ENCODE data around the gene FSD2. TPM values are rescaled to one million over a fixed set of nuclear protein-coding genes. Genes with fewer than 3 reads are reported as not detected.

Gene FSD2
- total RNA-seq, 2 experiments from 2014 or later: not detected

- H3K4me1 Mint-ChIP-seq: no peaks in the 10 kb centered on the region
- CTCF ChIA-PET: interaction anchor here (0.7 kb wide), 1 partner anchor 32 kb away, joined by 4 read pairs; no protein-coding TSS in a partner anchor
- H3K9me3 Mint-ChIP-seq (ENCODE audit: low read depth): no peaks in the 10 kb centered on the region
- H3K27me3 Mint-ChIP-seq: peaks cover 33% of the 10 kb centered on the region
- no peaks in the 10 kb centered on the region for H3K36me3 Mint-ChIP-seq
- no peak overlapping the region for H3K27ac Mint-ChIP-seq
- no peak for ATAC-seq
- no peak overlapping the region for H3K4me3 Mint-ChIP-seq
- DNase-seq: no peak
Measured at GRCh38 chr15:82798531-82799166, 7.2 kb downstream of the FSD2 start.

DNA sequence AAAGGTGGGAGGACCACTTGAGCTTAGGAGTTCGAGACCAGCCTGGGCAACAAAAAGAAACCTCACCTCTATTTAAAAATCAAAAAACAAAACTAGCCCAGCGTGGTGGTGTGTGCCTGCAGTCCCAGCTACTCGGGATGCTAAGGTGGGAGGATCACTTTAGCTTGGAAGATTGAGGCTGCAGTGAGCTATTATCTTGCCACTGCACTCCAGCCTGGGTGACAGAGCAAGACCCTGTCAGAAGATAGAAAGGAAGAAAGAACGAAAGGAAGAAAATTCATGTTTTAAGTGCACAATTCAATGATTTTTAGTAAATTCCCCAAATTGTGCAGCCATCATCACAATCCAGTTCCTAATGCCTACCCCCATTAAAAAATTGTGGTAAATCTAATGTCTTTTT is 7.8 kb downstream of the FSD2 start:
- H3K36me3 Mint-ChIP-seq: no peaks in the 10 kb centered on the region
- peaks cover 31% of the 10 kb centered on the region for H3K27me3 Mint-ChIP-seq
- CTCF ChIA-PET: interaction anchor here (0.7 kb wide), 1 partner anchor 33 kb away, joined by 4 read pairs; no protein-coding TSS in a partner anchor
- ATAC-seq (no peak), DNase-seq (no peak)
- H3K4me1 Mint-ChIP-seq: no peaks in the 10 kb centered on the region
- H3K4me3 Mint-ChIP-seq: no peak overlapping the region
- no peaks in the 10 kb centered on the region for H3K9me3 Mint-ChIP-seq (ENCODE audit: low read depth)
- H3K27ac Mint-ChIP-seq: no peak overlapping the region

GRCh38 chr15:82793737-82794136 is 12.1 kb downstream of the FSD2 start:
- CTCF ChIA-PET: no interaction called here
- ATAC-seq: no peak
- H3K36me3 Mint-ChIP-seq: no peaks in the 10 kb centered on the region
- peaks cover 12% of the 10 kb centered on the region for H3K27me3 Mint-ChIP-seq
- DNase-seq: no peak
- no peaks in the 10 kb centered on the region for H3K9me3 Mint-ChIP-seq (ENCODE audit: low read depth)
- no peaks in the 10 kb centered on the region for H3K4me1 Mint-ChIP-seq
- no peak overlapping the region for H3K4me3 Mint-ChIP-seq
- no peak overlapping the region for H3K27ac Mint-ChIP-seq

DNA sequence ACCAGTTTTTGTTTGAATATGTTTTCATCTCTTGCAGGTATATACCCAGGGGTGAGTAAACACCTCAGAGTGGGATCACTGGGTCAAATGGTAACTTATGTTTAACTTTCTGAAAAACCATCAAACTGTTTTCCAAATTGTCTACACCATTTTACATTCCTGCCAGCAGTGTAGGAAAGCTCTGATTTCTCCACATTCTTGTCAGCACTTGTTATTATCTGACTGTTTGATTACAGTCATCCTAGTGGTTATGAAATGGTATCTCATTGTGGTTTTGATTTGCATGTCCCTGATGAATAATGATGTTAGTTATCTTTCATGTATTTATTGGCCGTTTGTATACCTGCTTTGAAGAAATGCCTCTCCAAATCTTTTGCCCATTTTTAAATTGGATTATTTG is 13.8 kb downstream of the FSD2 start:
- no peaks in the 10 kb centered on the region for H3K36me3 Mint-ChIP-seq
- H3K27me3 Mint-ChIP-seq: peaks cover 8% of the 10 kb centered on the region
- H3K4me1 Mint-ChIP-seq: no peaks in the 10 kb centered on the region
- ATAC-seq (no peak), DNase-seq (no peak)
- no peak overlapping the region for H3K27ac Mint-ChIP-seq
- H3K9me3 Mint-ChIP-seq (ENCODE audit: low read depth): no peaks in the 10 kb centered on the region
- CTCF ChIA-PET: no interaction called here
- no peak overlapping the region for H3K4me3 Mint-ChIP-seq

DNA sequence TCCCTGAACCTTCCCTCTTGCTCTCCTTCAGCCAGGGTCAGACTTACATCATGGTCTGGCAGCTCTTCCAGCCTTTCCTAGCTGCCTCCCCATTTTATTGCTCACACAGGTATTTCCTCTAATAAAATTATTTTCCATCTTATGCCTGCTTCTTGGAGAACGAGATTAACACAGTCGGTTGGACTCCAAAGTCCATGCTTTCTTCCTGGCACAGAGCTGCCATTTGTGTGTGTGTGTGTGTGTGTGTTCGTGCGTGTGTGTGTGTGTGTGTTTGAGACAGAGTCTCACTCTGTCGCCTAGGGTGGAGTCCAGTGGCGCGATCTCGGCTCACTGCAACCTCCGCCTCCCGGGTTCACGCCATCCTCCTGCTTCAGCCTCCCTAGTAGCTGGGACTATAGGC is 15.5 kb downstream of the FSD2 start:
- CTCF ChIA-PET: no interaction called here
- Mint-ChIP-seq H3K9me3 (ENCODE audit: low read depth) (no peaks in the 10 kb centered on the region), H3K27me3 (peaks cover 11% of the 10 kb centered on the region), H3K4me3 (no peak overlapping the region), H3K36me3 (no peaks in the 10 kb centered on the region), H3K4me1 (no peaks in the 10 kb centered on the region), H3K27ac (no peak overlapping the region)
- ATAC-seq (no peak), DNase-seq (no peak)

DNA sequence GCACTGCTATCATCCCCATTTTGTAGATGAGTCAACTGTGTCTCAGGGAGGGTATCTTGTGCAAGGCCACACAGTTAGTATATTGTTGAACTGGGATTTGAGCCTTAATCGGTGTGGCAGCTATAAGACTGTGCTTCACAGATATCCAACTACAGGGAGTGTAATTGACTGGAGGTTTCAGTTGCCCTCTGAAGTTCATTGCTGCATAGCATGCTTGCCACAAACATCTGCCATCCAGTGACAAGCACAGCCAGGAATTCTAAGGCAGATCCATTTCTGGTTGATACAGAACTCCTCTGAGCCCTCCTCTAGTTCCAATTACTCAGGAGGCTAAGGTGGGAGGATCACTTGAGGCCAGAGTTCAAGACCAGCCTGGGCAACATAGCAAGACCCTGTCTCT is 16.4 kb downstream of the FSD2 start:
- Mint-ChIP-seq H3K27me3 (peaks cover 11% of the 10 kb centered on the region), H3K4me1 (no peaks in the 10 kb centered on the region), H3K36me3 (no peaks in the 10 kb centered on the region), H3K27ac (no peak overlapping the region), H3K4me3 (no peak overlapping the region), H3K9me3 (ENCODE audit: low read depth) (no peaks in the 10 kb centered on the region)
- DNase-seq: no peak
- ATAC-seq: no peak
- CTCF ChIA-PET: no interaction called here

GRCh38 chr15:82788496-82788895 is 17.4 kb downstream of the FSD2 start:
- DNase-seq (no peak), ATAC-seq (no peak)
- peaks cover 10% of the 10 kb centered on the region for H3K27me3 Mint-ChIP-seq
- H3K4me3 Mint-ChIP-seq: no peak overlapping the region
- no peak overlapping the region for H3K27ac Mint-ChIP-seq
- no peaks in the 10 kb centered on the region for H3K36me3 Mint-ChIP-seq
- CTCF ChIA-PET: no interaction called here
- H3K9me3 Mint-ChIP-seq (ENCODE audit: low read depth): no peaks in the 10 kb centered on the region
- H3K4me1 Mint-ChIP-seq: no peaks in the 10 kb centered on the region

DNA sequence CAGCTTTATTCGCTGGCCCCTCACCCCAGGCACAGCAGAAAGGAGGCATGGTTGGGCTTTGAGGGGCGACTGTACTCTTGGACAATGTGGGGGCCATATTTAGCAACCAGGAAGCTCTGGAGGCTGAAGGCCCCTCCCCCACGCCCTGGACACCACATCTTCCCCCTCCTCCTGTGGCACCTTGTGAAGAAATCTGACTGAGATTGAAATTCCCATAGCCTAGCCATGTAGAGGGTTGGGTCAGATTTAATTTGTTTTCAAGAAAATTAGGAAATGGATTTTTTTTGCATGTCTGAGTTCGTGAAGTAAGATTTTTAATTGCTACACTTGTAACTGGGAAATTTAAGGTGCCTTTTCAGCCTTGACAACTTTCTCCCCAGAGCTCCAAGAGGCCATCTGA is 24.5 kb downstream of the FSD2 start:
- Mint-ChIP-seq H3K27me3 (peaks cover 2% of the 10 kb centered on the region), H3K4me3 (no peak overlapping the region), H3K4me1 (no peaks in the 10 kb centered on the region), H3K9me3 (ENCODE audit: low read depth) (no peaks in the 10 kb centered on the region), H3K36me3 (no peaks in the 10 kb centered on the region), H3K27ac (no peak overlapping the region)
- DNase-seq (no peak), ATAC-seq (no peak)
- CTCF ChIA-PET: no interaction called here

- CTCF ChIA-PET: no interaction called here
- no peak for DNase-seq
- Mint-ChIP-seq H3K27me3 (no peaks in the 10 kb centered on the region), H3K27ac (no peak overlapping the region), H3K9me3 (ENCODE audit: low read depth) (no peaks in the 10 kb centered on the region), H3K36me3 (no peaks in the 10 kb centered on the region), H3K4me1 (no peaks in the 10 kb centered on the region), H3K4me3 (no peak overlapping the region)
- ATAC-seq: no peak
Measured at GRCh38 chr15:82778755-82779154, 27.1 kb downstream of the FSD2 start.

DNA sequence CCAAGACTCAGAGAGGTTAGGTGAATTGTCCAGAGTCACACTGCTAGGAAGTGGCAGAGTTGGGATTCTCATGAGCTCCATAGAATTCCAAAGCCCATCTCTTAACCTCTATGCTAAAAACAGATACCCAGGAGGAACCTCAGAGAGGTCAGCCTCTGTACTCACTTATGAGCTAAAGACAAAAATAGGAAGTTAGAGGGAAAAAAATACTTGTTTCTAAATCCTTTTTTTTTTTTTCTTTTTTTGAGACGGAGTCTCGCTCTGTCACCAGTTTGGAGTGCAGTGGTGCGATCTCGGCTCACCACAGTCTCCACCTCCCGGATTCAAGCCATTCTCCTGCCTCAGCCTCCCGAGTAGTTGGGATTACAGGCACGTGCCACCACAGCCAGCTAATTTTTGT is 31.4 kb downstream of the FSD2 start:
- peaks cover 6% of the 10 kb centered on the region for H3K27me3 Mint-ChIP-seq
- no peaks in the 10 kb centered on the region for H3K4me1 Mint-ChIP-seq
- H3K36me3 Mint-ChIP-seq: no peaks in the 10 kb centered on the region
- no peak overlapping the region for H3K27ac Mint-ChIP-seq
- CTCF ChIA-PET: no interaction called here
- DNase-seq: no peak
- no peak overlapping the region for H3K4me3 Mint-ChIP-seq
- no peak for ATAC-seq
- no peaks in the 10 kb centered on the region for H3K9me3 Mint-ChIP-seq (ENCODE audit: low read depth)

DNA sequence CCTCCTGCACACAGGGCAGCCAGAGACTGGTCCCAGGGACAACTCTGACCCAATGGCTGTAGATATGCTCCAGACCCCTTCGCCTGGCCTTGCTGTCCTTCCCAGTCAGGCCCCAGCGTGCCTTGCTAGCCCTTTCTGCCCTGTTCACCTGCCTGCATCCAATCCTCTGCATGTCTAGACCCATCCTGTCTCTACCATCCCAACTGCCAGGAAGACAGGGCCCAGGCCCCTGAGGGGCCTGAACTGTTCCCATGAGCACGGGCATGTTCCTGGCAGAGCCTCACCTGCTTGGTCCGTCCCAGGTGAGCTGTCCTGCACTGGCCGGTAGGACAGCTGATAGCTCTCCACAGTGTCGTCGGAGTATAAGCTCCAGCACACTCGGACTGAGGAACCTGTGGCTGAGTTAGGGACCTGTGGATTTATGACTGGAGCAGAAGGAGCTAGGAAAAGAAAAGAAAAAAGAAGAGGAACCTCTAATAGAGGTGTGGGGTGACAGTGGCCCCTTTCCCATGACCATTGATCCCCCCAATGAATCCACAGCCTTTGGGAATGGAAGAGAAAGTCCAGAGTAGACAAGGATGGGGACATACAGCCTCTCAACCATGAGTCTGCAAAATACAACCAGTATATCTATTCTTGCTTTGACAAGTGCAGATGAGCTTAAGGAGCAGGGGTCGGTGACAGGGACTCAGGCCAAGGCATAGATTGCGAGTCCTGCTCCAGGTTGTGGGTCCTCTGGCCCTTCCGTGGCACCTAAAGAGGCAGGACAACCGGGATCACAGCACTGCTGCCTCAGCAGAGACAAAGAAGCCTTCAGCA is 33.9 kb downstream of the FSD2 start:
- H3K4me1 Mint-ChIP-seq: no peaks in the 10 kb centered on the region
- ATAC-seq: no peak
- H3K4me3 Mint-ChIP-seq: no peak overlapping the region
- H3K9me3 Mint-ChIP-seq (ENCODE audit: low read depth): no peaks in the 10 kb centered on the region
- peaks cover 6% of the 10 kb centered on the region for H3K27me3 Mint-ChIP-seq
- no peak overlapping the region for H3K27ac Mint-ChIP-seq
- CTCF ChIA-PET: no interaction called here
- no peak for DNase-seq
- H3K36me3 Mint-ChIP-seq: peaks cover 3% of the 10 kb centered on the region

DNA sequence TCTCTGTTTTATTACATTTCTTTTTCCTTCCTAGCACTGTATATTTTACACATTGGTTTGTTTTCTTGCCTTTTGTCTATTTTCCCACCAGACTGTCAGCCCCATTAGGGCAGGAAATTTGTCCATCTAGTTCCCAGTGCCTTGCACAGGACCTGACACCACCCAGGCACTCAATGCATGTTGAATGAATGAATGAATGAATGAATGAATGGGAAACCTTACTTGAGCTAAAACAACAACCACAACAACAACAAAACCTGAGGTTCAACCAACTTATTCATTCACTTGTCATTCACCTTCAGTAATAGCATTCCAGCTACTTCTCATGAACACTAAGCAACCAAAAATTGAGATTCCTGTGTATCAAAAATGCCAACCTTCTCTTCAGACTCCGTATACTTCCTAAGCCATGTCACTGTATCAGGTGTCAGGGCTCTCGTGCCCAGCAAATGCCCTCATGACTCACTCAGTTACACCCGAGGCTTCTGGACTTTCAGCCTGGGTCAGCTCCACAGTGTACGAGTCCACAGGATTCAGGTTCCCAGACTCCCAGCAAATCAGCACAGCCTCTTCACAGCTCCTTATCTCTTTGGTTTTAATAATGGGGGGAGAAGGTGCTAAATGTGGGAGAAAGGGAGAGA is 37.3 kb downstream of the FSD2 start:
- peaks cover 3% of the 10 kb centered on the region for H3K27me3 Mint-ChIP-seq
- H3K4me1 Mint-ChIP-seq: peaks cover 5% of the 10 kb centered on the region
- H3K36me3 Mint-ChIP-seq: peaks cover 14% of the 10 kb centered on the region
- no peak overlapping the region for H3K27ac Mint-ChIP-seq
- CTCF ChIA-PET: no interaction called here
- ATAC-seq (no peak), DNase-seq (no peak)
- H3K4me3 Mint-ChIP-seq: no peak overlapping the region
- H3K9me3 Mint-ChIP-seq (ENCODE audit: low read depth): no peaks in the 10 kb centered on the region

DNA sequence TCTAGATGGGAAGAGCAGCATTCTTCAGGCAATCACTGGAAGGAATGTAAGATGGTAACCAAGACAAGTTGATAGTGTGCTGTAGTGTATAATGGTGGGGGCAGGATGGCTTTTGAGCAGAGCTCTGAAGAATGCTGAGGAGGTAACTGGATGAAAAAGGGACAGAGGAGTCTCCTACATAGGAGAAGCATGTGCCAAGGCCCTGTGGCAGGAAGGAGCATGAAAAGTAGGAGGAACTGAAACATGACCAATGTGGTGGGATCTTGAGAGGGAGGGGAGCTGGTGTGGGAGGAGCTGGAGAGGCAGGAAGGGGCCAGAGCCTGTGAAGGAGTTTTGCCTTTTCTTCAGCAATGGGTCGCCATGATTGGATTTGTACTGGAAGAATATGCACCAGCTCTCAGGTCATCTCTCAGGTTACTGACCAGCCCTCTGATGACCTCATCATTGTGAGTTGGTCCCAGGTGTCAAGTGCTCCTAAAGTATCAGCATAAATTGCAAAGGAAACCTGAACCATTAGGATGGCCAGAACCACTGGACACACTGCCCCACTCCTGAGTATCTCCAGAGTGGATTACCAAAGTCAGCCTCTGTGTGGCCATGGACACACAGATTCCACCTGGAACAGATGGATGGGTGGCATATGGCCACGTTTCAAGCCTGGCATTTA is 38.6 kb downstream of the FSD2 start:
- Mint-ChIP-seq H3K27ac (no peak overlapping the region), H3K36me3 (peaks cover 16% of the 10 kb centered on the region), H3K9me3 (ENCODE audit: low read depth) (no peaks in the 10 kb centered on the region), H3K27me3 (no peaks in the 10 kb centered on the region), H3K4me1 (peaks cover 6% of the 10 kb centered on the region), H3K4me3 (no peak overlapping the region)
- ATAC-seq (no peak), DNase-seq (no peak)
- CTCF ChIA-PET: interaction anchor here (1.4 kb wide), 1 partner anchor 16 kb away, joined by 4 read pairs; no protein-coding TSS in a partner anchor

All from activated CD8-positive, alpha-beta memory T cell treated with anti-CD3 and anti-CD28 coated beads, Interleukin-2, amount 10 ng/mL, durations not matched to agents 7 days and 5 days (primary cell).